Measurements from ENCODE around the gene CTSE.
"Not testable (repeated sequence)": the region's sequence is repeated elsewhere in the genome, so short reads cannot be mapped to it uniquely, and the experiment has no call there.

DNA sequence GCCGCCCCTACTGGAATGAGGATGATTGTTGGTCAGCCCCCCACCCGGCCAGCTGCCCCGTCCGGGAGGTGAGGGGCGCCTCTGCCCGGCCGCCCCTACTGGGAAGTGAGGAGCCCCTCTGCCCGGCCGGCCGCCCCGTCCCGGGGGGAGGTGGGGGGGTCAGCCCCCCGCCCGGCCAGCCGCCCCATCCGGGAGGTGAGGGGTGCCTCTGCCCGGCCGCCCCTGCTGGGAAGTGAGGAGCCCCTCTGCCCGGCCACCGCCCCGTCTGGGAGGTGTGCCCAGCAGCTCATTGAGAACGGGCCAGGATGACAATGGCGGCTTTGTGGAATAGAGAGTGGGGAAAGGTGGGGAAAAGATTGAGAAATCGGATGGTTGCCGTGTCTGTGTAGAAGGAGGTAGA, 40.8 kb upstream of the CTSE start:
- not testable (repeated sequence) for TF ChIP-seq CTCF, POLR2A (IDR thresholded peaks at IDR 0.05)
